ENCODE data around the gene WNK1.

- no peak for TF ChIP-seq CTCF (IDR thresholded peaks at IDR 0.05)
- no peak for TF ChIP-seq POLR2A (IDR thresholded peaks at IDR 0.05)
Observed at GRCh38 chr12:848882-849527, 96.6 kb downstream of the WNK1 start.

Measured in lower leg skin (tissue), 3 donors.